Pancreas (tissue), 10 donors: ENCODE results near the gene PEX14. TPM values are rescaled to one million over a fixed set of nuclear protein-coding genes. Genes with fewer than 3 reads are reported as not detected.

ENCODE experiments used
- ATAC-seq, 4 donors: fragments of 200-7000 bp; cut with Tn5 transposase; one replicate each; pipeline versions ENCODE4 v1.8.0 to v1.9.1; 2020; ENCODE audit warnings: mild to moderate bottlenecking in 4 of 4, moderate library complexity in 4 of 4
- DNase-seq, 6 donors: peaks; one replicate each; pipeline ENCODE4 v3.0.0-alpha.2; 2020
- FAIRE-seq: peaks from 2 replicates; lab custom pipeline; 2012; peaks lifted over from hg19 to GRCh38; lab: Jason Lieb, UNC
- H3K27ac ChIP-seq, 4 donors: fragments of 200-600 bp; sonication (generic); 1 replicate in 3 of 4; 2 replicates in 1 of 4; pipeline versions ENCODE4 v1.5.0 to v1.8.0; 2020
- H3K27me3 ChIP-seq, 4 donors: fragments of 200-600 bp; one replicate each; pipeline ENCODE4 v1.8.0; 2021
- H3K36me3 ChIP-seq, 3 donors: fragments of 200-600 bp; sonication (generic) in 1 of 3; one replicate each; pipeline versions ENCODE4 v1.5.0 to v1.8.0; 2020 to 2021
- H3K4me1 ChIP-seq, 3 donors: fragments of 200-600 bp; one replicate each; pipeline ENCODE4 v1.8.0; 2021
- H3K4me3 ChIP-seq, 4 donors: fragments of 200-600 bp; sonication (generic) in 2 of 4; one replicate each; pipeline versions ENCODE4 v1.5.0 to v1.8.0; 2020 to 2021
- H3K9me3 ChIP-seq, 4 donors: fragments of 200-600 bp; one replicate each; pipeline ENCODE4 v1.8.0; 2021
- CTCF ChIP-seq, 4 donors: fragments of 200-600 bp; sonication (generic) in 3 of 4; IDR thresholded peaks; one replicate each; pipeline versions ENCODE4 v1.5.0 to v1.8.0; 2021; ENCODE audit warnings: antibody characterized with exemption in 4 of 4
- WGBS, 2 donors: extraction: QIAGEN DNeasy Blood & Tissue Kit; methylation state at CpG; one replicate each; pipeline ENCODE4 v1.1.7; 2013; 5-methylcytosine and 5-hydroxymethylcytosine counted together
- intact Hi-C, 3 donors: fragments of 100-400 bp; cut with DNase I; formaldehyde crosslinking; loops; one replicate each; pipeline versions ENCODE4 v1.11.1 to v1.14.2; 2022
- polyA plus RNA-seq, 2 donors: library from polyadenylated mRNA; stranded (reverse); fragments of 200-250 nt; gene quantifications; one replicate each; pipeline ENCODE4 v1.2.3, GENCODE V29; 2013
- total RNA-seq, 6 donors: library from RNA; stranded (reverse); fragmentation: NEBNext Ultra II Directional in 4 of 6; extraction: Animal tissue kit (Norgen Biotek cat#: 25700) in 4 of 6; gene quantifications; one replicate each; pipeline versions ENCODE4 v1.2.1 to v1.2.4, GENCODE V29; 2021 to 2023
- donor health status: healthy with polysubstance abuse.
- donor health status: DM: no; HTN: no; CAD: no; lungs with moderate emphysema.
- donor health status: DM: no; HTN: no; CAD: no.
- donor health status: control.
- donor health status: control.
- donor health status: Bipolar disorder and iron deficiency.
- donor health status: DM: yes; HTN: yes; CAD: no.
- donor health status: DM: no; HTN: no; CAD: no.
- donor health status: DM: no; HTN: no; CAD: no.
- donor health status: DM: yes; HTN: yes; CAD: no.

The PEX14 gene
- total and polyA plus RNA-seq, 8 donors, result 6.0 to 12.8 (median 8.2) TPM

- no peak overlapping the region for H3K27ac ChIP-seq
- FAIRE-seq (no peak), ATAC-seq (no peak), DNase-seq (no peak)
- TF ChIP-seq CTCF (IDR thresholded peaks at IDR 0.05), result no peak
- intact Hi-C loops, result no loop called here
- no peaks in the 10 kb centered on the region for H3K9me3 ChIP-seq
- H3K4me1 ChIP-seq, result no peaks in the 10 kb centered on the region
- no peaks in the 10 kb centered on the region for H3K27me3 ChIP-seq
- no peaks in the 10 kb centered on the region for H3K36me3 ChIP-seq
- WGBS, 2 donors, result 95 to 98% methylated on average over 3 of the region's 3 CpGs
- no peak overlapping the region for H3K4me3 ChIP-seq
Observed at GRCh38 chr1:10561955-10562354, 87.2 kb downstream of the PEX14 start.

- Histone ChIP-seq H3K36me3 (no peaks in the 10 kb centered on the region), H3K4me1 (no peaks in the 10 kb centered on the region), H3K9me3 (no peaks in the 10 kb centered on the region), H3K27ac (no peak overlapping the region), H3K4me3 (no peak overlapping the region), H3K27me3 (no peaks in the 10 kb centered on the region)
- intact Hi-C loops, result no loop called here
- ATAC-seq, result no peak
- no peak for TF ChIP-seq CTCF (IDR thresholded peaks at IDR 0.05)
- FAIRE-seq, result no peak
- no peak for DNase-seq
- WGBS, 2 donors, result 85 to 98% methylated on average over 2 of the region's 2 CpGs
Observed at GRCh38 chr1:10564063-10564462, 89.3 kb downstream of the PEX14 start.

- WGBS, 2 donors, result 99 to 100% methylated on average over 1 of the region's 1 CpG
- TF ChIP-seq CTCF (IDR thresholded peaks at IDR 0.05), result no peak
- Histone ChIP-seq H3K9me3 (no peaks in the 10 kb centered on the region), H3K27me3 (no peaks in the 10 kb centered on the region), H3K27ac (no peak overlapping the region), H3K4me1 (no peaks in the 10 kb centered on the region), H3K4me3 (no peak overlapping the region), H3K36me3 (no peaks in the 10 kb centered on the region)
- DNase-seq (no peak), ATAC-seq (no peak), FAIRE-seq (no peak)
- intact Hi-C loops, result no loop called here
Observed at GRCh38 chr1:10569531-10569930, 94.8 kb downstream of the PEX14 start.

- no peak for FAIRE-seq
Observed at GRCh38 chr1:10575616-10576015, 100.9 kb downstream of the PEX14 start.

More at GRCh38 chr1:10575616-10576015, 100.9 kb downstream of the PEX14 start:
- no peak for ATAC-seq
- no peak for DNase-seq
- intact Hi-C loops, result no loop called here
- H3K27me3 ChIP-seq, result no peaks in the 10 kb centered on the region
- no peak for TF ChIP-seq CTCF (IDR thresholded peaks at IDR 0.05)
- H3K4me1 ChIP-seq, result no peaks in the 10 kb centered on the region
- WGBS, 2 donors, result 77 to 83% methylated on average over 1 of the region's 1 CpG
- no peak overlapping the region for H3K27ac ChIP-seq
- H3K9me3 ChIP-seq, result no peaks in the 10 kb centered on the region
- H3K36me3 ChIP-seq, result no peaks in the 10 kb centered on the region
- H3K4me3 ChIP-seq, result no peak overlapping the region
